K562 (cell line): ENCODE results near the gene INPP4B. TPM values are rescaled to one million over a fixed set of nuclear protein-coding genes. Genes with fewer than 3 reads are reported as not detected.

Experiments used
- ATAC-seq: fragments of 200-7000 bp; cut with Tn5 transposase; 3 replicates; pipeline ENCODE4 v1.9.1; 2020; ENCODE audit warnings: moderate library complexity
- BruUV-seq: library from RNA; stranded (reverse); fragments of 400-500 nt; replicated peaks from 2 replicates; lab custom pipeline; 2021; lab: Mats Ljungman, UMichigan
- CTCF ChIA-PET: fragments of 300-600 bp; formaldehyde crosslinking; extraction: SDS; loops from one replicate; lab custom pipeline; 2021; ENCODE audit warnings: low intra/inter-chr PET ratio; lab: Yijun Ruan, JAX
- POLR2A ChIA-PET: fragments of 300-600, 350-650 bp; sonication (Branson Sonifier 250); formaldehyde crosslinking; extraction: SDS; loops from one replicate; lab custom pipeline; 2021; ENCODE audit warnings: antibody characterized with exemption, inconsistent platforms; lab: Yijun Ruan, JAX
- DNase-seq, 4 experiments: peaks; one replicate each; pipeline versions ENCODE4 v3.0.0 to v3.0.0-alpha.2; 2011 to 2018; ENCODE audit warnings: low spot score in 3 of 4, mixed read lengths in 3 of 4; ENCODE audit errors: extremely low read depth in 1 of 4
- FAIRE-seq: peaks from 2 replicates; lab custom pipeline; 2011; peaks lifted over from hg19 to GRCh38; lab: Jason Lieb, UNC
- H2AFZ ChIP-seq: 2 replicates; pipeline ENCODE4 v1.6.0; 2011; ENCODE audit warnings: low read depth, low read length, control low read depth, inconsistent platforms
- H3K27ac ChIP-seq: fragments of 200-600 bp; 3 replicates; pipeline ENCODE4 v1.8.0; 2011; ENCODE audit warnings: low read depth, mild to moderate bottlenecking, control low read depth, inconsistent platforms, low read length, moderate library complexity, mixed read lengths; ENCODE audit errors: extremely low read depth
- H3K27me3 ChIP-seq, 2 experiments: fragments of 300-600 bp in 1 of 2; 2 replicates in 1 of 2; 3 replicates in 1 of 2; pipeline versions ENCODE4 v1.6.0 to v1.8.0; 2011; ENCODE audit warnings: inconsistent platforms in 2 of 2, low read length in 2 of 2, mild to moderate bottlenecking in 1 of 2, mixed read lengths in 1 of 2, moderate library complexity in 1 of 2; ENCODE audit not compliant: control insufficient read depth in 2 of 2, insufficient read depth in 2 of 2
- H3K36me3 ChIP-seq: fragments of 300-600 bp; 3 replicates; pipeline ENCODE4 v1.8.0; 2011; ENCODE audit warnings: mild to moderate bottlenecking, low read length, inconsistent platforms; ENCODE audit not compliant: control insufficient read depth, insufficient read depth
- H3K4me1 ChIP-seq, 2 experiments: fragments of 200-600 bp in 1 of 2; replicated peaks in 1 of 2; 2 replicates in 1 of 2; 3 replicates in 1 of 2; pipeline versions ENCODE4 v1.5.1 to v1.8.0; 2011; ENCODE audit warnings: inconsistent platforms in 2 of 2, low read length in 2 of 2, mild to moderate bottlenecking in 1 of 2, mixed read lengths in 1 of 2, moderate library complexity in 1 of 2; ENCODE audit not compliant: control insufficient read depth in 2 of 2, insufficient read depth in 2 of 2
- H3K4me2 ChIP-seq: 2 replicates; pipeline ENCODE4 v1.6.1; 2011; ENCODE audit warnings: low read length, control low read depth, inconsistent platforms, mixed read lengths; ENCODE audit not compliant: insufficient read depth
- H3K4me3 ChIP-seq: fragments of 200-600 bp; sonication (generic), shearing (Covaris generic); 2 replicates; pipeline ENCODE4 v1.5.1; 2016; ENCODE audit warnings: control low read depth, inconsistent platforms
- H3K79me2 ChIP-seq: fragments of 200-600 bp; 3 replicates; pipeline ENCODE4 v1.8.0; 2011; ENCODE audit warnings: low read length, inconsistent platforms; ENCODE audit not compliant: control insufficient read depth, insufficient read depth
- H3K9ac ChIP-seq, 2 experiments: 2 replicates each; pipeline versions ENCODE4 v1.6.0 to v1.6.1; 2011; ENCODE audit warnings: low read depth in 2 of 2, low read length in 2 of 2, control low read depth in 1 of 2, inconsistent platforms in 1 of 2, mild to moderate bottlenecking in 1 of 2, mixed read lengths in 1 of 2; ENCODE audit not compliant: insufficient read depth in 1 of 2
- H3K9me1 ChIP-seq: one replicate; pipeline ENCODE4 v1.6.0; 2011; ENCODE audit warnings: inconsistent platforms, mild to moderate bottlenecking, low read length, moderate library complexity; ENCODE audit not compliant: control insufficient read depth, insufficient read depth
- H3K9me3 ChIP-seq: replicated peaks from 2 replicates; pipeline ENCODE4 v1.5.1; 2011; ENCODE audit warnings: low read depth, low read length, inconsistent platforms; ENCODE audit not compliant: control insufficient read depth, insufficient read depth
- H4K20me1 ChIP-seq: replicated peaks from 2 replicates; pipeline ENCODE4 v1.6.1; 2011; ENCODE audit warnings: low read length, inconsistent platforms, mixed read lengths; ENCODE audit not compliant: control insufficient read depth, insufficient read depth
- CBX3 ChIP-seq, 2 experiments: IDR thresholded peaks; 1 replicate in 1 of 2; 2 replicates in 1 of 2; pipeline ENCODE4 v1.6.1; 2012; ENCODE audit warnings: inconsistent platforms in 2 of 2, low read length in 2 of 2, borderline replicate concordance in 1 of 2, control low read depth in 1 of 2
- E2F4 ChIP-seq: sonication (generic); formaldehyde crosslinking; IDR thresholded peaks from 2 replicates; pipeline ENCODE4 v1.8.0; 2022; ENCODE audit warnings: mild to moderate bottlenecking, low read depth, missing genetic modification reagents
- GABPA ChIP-seq: fragments of 200-800 bp; sonication (Bioruptor generic); conservative IDR thresholded peaks from 2 replicates; pipeline ENCODE4 v1.6.1; 2016; ENCODE audit warnings: low read depth, missing genetic modification characterization, missing compliant biosample characterization
- GABPB2 ChIP-seq: fragments of 250-450 bp; sonication (Bioruptor Pico); conservative IDR thresholded peaks from 2 replicates; pipeline ENCODE4 v1.5.1; 2021; ENCODE audit warnings: mild to moderate bottlenecking
- MBD1 ChIP-seq: fragments of 250-450 bp; sonication (Bioruptor Pico); IDR thresholded peaks from 2 replicates; pipeline ENCODE4 v1.8.0; 2022; ENCODE audit warnings: inconsistent platforms
- MCM2 ChIP-seq: fragments of 450-650 bp; IDR thresholded peaks from 2 replicates; pipeline ENCODE4 v1.6.1; 2017; ENCODE audit warnings: low read depth, mild to moderate bottlenecking
- MIER1 ChIP-seq: fragments of 450-650 bp; IDR thresholded peaks from 2 replicates; pipeline ENCODE4 v1.6.1; 2016; ENCODE audit warnings: antibody characterized with exemption, mild to moderate bottlenecking, low read depth
- OTX1 ChIP-seq: fragments of 450-650 bp; formaldehyde crosslinking; IDR thresholded peaks from 2 replicates; pipeline ENCODE4 v1.4.0; 2022; ENCODE audit warnings: mild to moderate bottlenecking
- RBFOX2 ChIP-seq: fragments of 200-400 bp; formaldehyde crosslinking; IDR thresholded peaks from 2 replicates; pipeline ENCODE4 v1.6.1; 2017; ENCODE audit warnings: low read depth, mild to moderate bottlenecking, low read length, moderate library complexity
- SNIP1 ChIP-seq: fragments of 450-650 bp; IDR thresholded peaks from 2 replicates; pipeline ENCODE4 v1.7.1; 2017; ENCODE audit warnings: low read depth, mild to moderate bottlenecking
- ZNF644 ChIP-seq: fragments of 200-800 bp; sonication (Bioruptor generic); IDR thresholded peaks from 2 replicates; pipeline ENCODE4 v1.6.1; 2016; ENCODE audit warnings: low read depth, missing genetic modification characterization, missing compliant biosample characterization
- ZNF764 ChIP-seq: fragments of 250-450 bp; sonication (Bioruptor Pico); IDR thresholded peaks from 2 replicates; pipeline ENCODE4 v1.4.0; 2020; ENCODE audit warnings: low read depth, mild to moderate bottlenecking, moderate library complexity
- WGBS: fragments of 100-300 bp; shearing (Covaris generic); methylation state at CpG from one replicate; pipeline ENCODE4 v1.1.6; 2016; ENCODE audit warnings: low coverage, mixed read lengths; ENCODE audit not compliant: insufficient coverage; ENCODE audit errors: missing lambda C conversion rate; 5-methylcytosine and 5-hydroxymethylcytosine counted together
- in situ Hi-C: fragments of 300-500 bp; cut with MboI; formaldehyde crosslinking; loops from 4 replicates; pipeline ENCODE4 v1.15.0; 2018; ENCODE audit warnings: inconsistent platforms, mixed read lengths
- intact Hi-C: fragments of 100-400 bp; cut with micrococcal nuclease; formaldehyde crosslinking; loops from 2 replicates; pipeline ENCODE4 v1.14.2; 2022
- polyA plus RNA-seq, 8 experiments: library from polyadenylated mRNA; depleted of rRNA in 4 of 8; stranded (reverse) in 5 of 8; unstranded in 3 of 8; fragments of >200 nt; fragmentation: Nextera tagmentation in 2 of 8; fragmentation: Illumina TruSeq in 1 of 8; extraction: Ambion mirVana in 2 of 8; extraction: Trizol in 1 of 8; gene quantifications; 2 replicates each; pipeline versions ENCODE4 v1.2.1 to v1.2.3, GENCODE V29; 2011 to 2014; ENCODE audit warnings: inconsistent platforms in 1 of 8, missing spikeins in 1 of 8
- total RNA-seq, 7 experiments: library from RNA; depleted of rRNA in 6 of 7; stranded (reverse); fragments of >200 nt in 6 of 7; fragmentation: Illumina TruSeq in 2 of 7; extraction: Trizol in 2 of 7; gene quantifications; 2 replicates each; pipeline versions ENCODE4 v1.2.1 to v1.2.3, GENCODE V29; 2011 to 2021; ENCODE audit warnings: low replicate concordance in 1 of 7
- TF ChIP-seq, protein P1 (sequence below): fragments of 250-450 bp; sonication (Bioruptor Pico); IDR thresholded peaks from 2 replicates; pipeline ENCODE4 v1.4.0; 2020; ENCODE audit warnings: mild to moderate bottlenecking, moderate library complexity, borderline replicate concordance

INPP4B gene
- total and polyA plus RNA-seq, 9 of the 15 experiments (the other 6 are each of a cell fraction or from before 2014, with no cell fraction given): 0.04 to 0.11 TPM; not detected in 7

- DNase-seq (no peak), ATAC-seq (no peak), FAIRE-seq (no peak)
- H3K4me1 ChIP-seq: no peaks in the 10 kb centered on the region
- no peaks in the 10 kb centered on the region for H3K27me3 ChIP-seq
- 0% methylated on average over 2 of the region's 2 CpGs for WGBS
- no peak for TF ChIP-seq MBD1 (CRISPR knock-in tag)
- TF ChIP-seq MCM2: no peak
- TF ChIP-seq, protein P1, sequence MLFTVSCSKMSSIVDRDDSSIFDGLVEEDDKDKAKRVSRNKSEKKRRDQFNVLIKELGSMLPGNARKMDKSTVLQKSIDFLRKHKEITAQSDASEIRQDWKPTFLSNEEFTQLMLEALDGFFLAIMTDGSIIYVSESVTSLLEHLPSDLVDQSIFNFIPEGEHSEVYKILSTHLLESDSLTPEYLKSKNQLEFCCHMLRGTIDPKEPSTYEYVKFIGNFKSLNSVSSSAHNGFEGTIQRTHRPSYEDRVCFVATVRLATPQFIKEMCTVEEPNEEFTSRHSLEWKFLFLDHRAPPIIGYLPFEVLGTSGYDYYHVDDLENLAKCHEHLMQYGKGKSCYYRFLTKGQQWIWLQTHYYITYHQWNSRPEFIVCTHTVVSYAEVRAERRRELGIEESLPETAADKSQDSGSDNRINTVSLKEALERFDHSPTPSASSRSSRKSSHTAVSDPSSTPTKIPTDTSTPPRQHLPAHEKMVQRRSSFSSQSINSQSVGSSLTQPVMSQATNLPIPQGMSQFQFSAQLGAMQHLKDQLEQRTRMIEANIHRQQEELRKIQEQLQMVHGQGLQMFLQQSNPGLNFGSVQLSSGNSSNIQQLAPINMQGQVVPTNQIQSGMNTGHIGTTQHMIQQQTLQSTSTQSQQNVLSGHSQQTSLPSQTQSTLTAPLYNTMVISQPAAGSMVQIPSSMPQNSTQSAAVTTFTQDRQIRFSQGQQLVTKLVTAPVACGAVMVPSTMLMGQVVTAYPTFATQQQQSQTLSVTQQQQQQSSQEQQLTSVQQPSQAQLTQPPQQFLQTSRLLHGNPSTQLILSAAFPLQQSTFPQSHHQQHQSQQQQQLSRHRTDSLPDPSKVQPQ (CRISPR knock-in tag): no peak
- no peak for TF ChIP-seq E2F4 (CRISPR knock-in tag)
- TF ChIP-seq ZNF644 (tag): no peak
- no peak for TF ChIP-seq OTX1
- TF ChIP-seq RBFOX2: no peak
- no peak for TF ChIP-seq GABPB2 (CRISPR knock-in tag)
- no peak for TF ChIP-seq CBX3 (IDR thresholded peaks at IDR 0.05; ENCODE audit: borderline replicate concordance in 1 of 2, low read length in 2 of 2)
- TF ChIP-seq GABPA: no peak
- no peak for TF ChIP-seq SNIP1
- TF ChIP-seq MIER1: no peak
- TF ChIP-seq ZNF764 (CRISPR knock-in tag): no peak
- in situ Hi-C loops: no loop called here
- H3K4me3 ChIP-seq: no peak overlapping the region
- no peak overlapping the region for H3K9ac ChIP-seq
- H3K9me1 ChIP-seq: no peaks in the 10 kb centered on the region
- POLR2A ChIA-PET: no interaction called here
- H3K79me2 ChIP-seq: no peaks in the 10 kb centered on the region
- no peaks in the 10 kb centered on the region; the same call in 1 of the 2 replicates for H3K9me3 ChIP-seq
- no TSS peak for BruUV-seq
- no peak overlapping the region for H2AFZ ChIP-seq
- CTCF ChIA-PET: no interaction called here
- intact Hi-C loops: no loop called here
- no peaks in the 10 kb centered on the region for H4K20me1 ChIP-seq
- H3K36me3 ChIP-seq: no peaks in the 10 kb centered on the region
- H3K4me2 ChIP-seq: no peak overlapping the region
- no peak overlapping the region for H3K27ac ChIP-seq
Measured at GRCh38 chr4:142361981-142362380, 484.1 kb downstream of the INPP4B start.
